ENCODE results near the gene SPOCK1.

SPOCK1 gene

GRCh38 chr5:137090151-137090550, 409.0 kb downstream of the SPOCK1 start:
- no peak for DNase-seq

GRCh38 chr5:137088175-137088574, 411.0 kb downstream of the SPOCK1 start:
- DNase-seq, result no peak

- no peak for DNase-seq
Observed at GRCh38 chr5:137086342-137086741, 412.8 kb downstream of the SPOCK1 start.

GRCh38 chr5:137085206-137085605, 413.9 kb downstream of the SPOCK1 start:
- DNase-seq, result no peak

- no peak for DNase-seq
Observed at GRCh38 chr5:137084016-137084415, 415.1 kb downstream of the SPOCK1 start.

GRCh38 chr5:137082951-137083350, 416.2 kb downstream of the SPOCK1 start:
- no peak for DNase-seq

GRCh38 chr5:137078171-137078665, 420.9 kb downstream of the SPOCK1 start:
- no peak for DNase-seq

GRCh38 chr5:137075163-137075970, 423.8 kb downstream of the SPOCK1 start:
- no peak for DNase-seq

GRCh38 chr5:137073189-137073588, 425.9 kb downstream of the SPOCK1 start:
- DNase-seq, result no peak

GRCh38 chr5:137072361-137073115, 426.6 kb downstream of the SPOCK1 start:
- no peak for DNase-seq

GRCh38 chr5:137071931-137072330, 427.2 kb downstream of the SPOCK1 start:
- no peak for DNase-seq

GRCh38 chr5:137071526-137071925, 427.6 kb downstream of the SPOCK1 start:
- no peak for DNase-seq

GRCh38 chr5:137070521-137070920, 428.6 kb downstream of the SPOCK1 start:
- DNase-seq, result no peak

- no peak for DNase-seq
Observed at GRCh38 chr5:137069358-137069757, 429.8 kb downstream of the SPOCK1 start.

GRCh38 chr5:137061382-137061781, 437.7 kb downstream of the SPOCK1 start:
- DNase-seq, result no peak

- no peak for DNase-seq
Observed at GRCh38 chr5:137058089-137058488, 441.0 kb downstream of the SPOCK1 start.

- DNase-seq, result no peak
Observed at GRCh38 chr5:137056676-137057075, 442.4 kb downstream of the SPOCK1 start.

GRCh38 chr5:137055271-137055872, 443.8 kb downstream of the SPOCK1 start:
- no peak for DNase-seq

- DNase-seq, result no peak
Observed at GRCh38 chr5:137054792-137055191, 444.3 kb downstream of the SPOCK1 start.

- no peak for DNase-seq
Observed at GRCh38 chr5:137054335-137054734, 444.8 kb downstream of the SPOCK1 start.

GRCh38 chr5:137051161-137051560, 448.0 kb downstream of the SPOCK1 start:
- no peak for DNase-seq

- DNase-seq, result no peak
Observed at GRCh38 chr5:137040641-137041340, 458.3 kb downstream of the SPOCK1 start.

- DNase-seq, result no peak
Observed at GRCh38 chr5:137040024-137040423, 459.1 kb downstream of the SPOCK1 start.
